Mesenchymal stem cell (in vitro differentiated cells and primary cell): Measurements from ENCODE around the gene ARRDC1.

ENCODE experiments used
- DNase-seq: peaks from one replicate; pipeline ENCODE4 v3.0.0-alpha.2; 2013
- H2AFZ ChIP-seq: one replicate; pipeline ENCODE4 v1.6.1; 2013; ENCODE audit warnings: low read depth, mild to moderate bottlenecking, control low read depth, inconsistent platforms, low read length, moderate library complexity
- H2AK5ac ChIP-seq: 2 replicates; pipeline ENCODE4 v1.6.1; 2013; ENCODE audit warnings: low read length, moderate library complexity, mild to moderate bottlenecking, inconsistent platforms; ENCODE audit not compliant: severe bottlenecking
- H2BK120ac ChIP-seq: one replicate; pipeline ENCODE4 v1.6.1; 2013; ENCODE audit warnings: low read depth, mild to moderate bottlenecking, inconsistent platforms, low read length, moderate library complexity
- H2BK12ac ChIP-seq, 2 experiments: one replicate each; pipeline ENCODE4 v1.6.1; 2013; ENCODE audit warnings: inconsistent platforms in 2 of 2, low read length in 2 of 2, mild to moderate bottlenecking in 2 of 2, moderate library complexity in 2 of 2, control low read depth in 1 of 2
- H2BK15ac ChIP-seq: one replicate; pipeline ENCODE4 v1.6.1; 2013; ENCODE audit warnings: mild to moderate bottlenecking, low read depth, inconsistent platforms; ENCODE audit not compliant: poor library complexity, severe bottlenecking
- H2BK5ac ChIP-seq: 2 replicates; pipeline ENCODE4 v1.6.1; 2013; ENCODE audit warnings: low read depth, mild to moderate bottlenecking, low read length, control low read depth, inconsistent platforms; ENCODE audit not compliant: poor library complexity, severe bottlenecking
- H3K14ac ChIP-seq, 2 experiments: one replicate each; pipeline ENCODE4 v1.6.1; 2013; ENCODE audit warnings: inconsistent platforms in 2 of 2, low read length in 2 of 2, control low read depth in 1 of 2, mild to moderate bottlenecking in 1 of 2, moderate library complexity in 1 of 2
- H3K18ac ChIP-seq, 2 experiments: one replicate each; pipeline ENCODE4 v1.6.1; 2013; ENCODE audit warnings: inconsistent platforms in 2 of 2, low read length in 2 of 2, control low read depth in 1 of 2, low read depth in 1 of 2, mild to moderate bottlenecking in 1 of 2
- H3K23ac ChIP-seq, 2 experiments: one replicate each; pipeline ENCODE4 v1.6.1; 2013; ENCODE audit warnings: inconsistent platforms in 2 of 2, low read length in 2 of 2, mild to moderate bottlenecking in 2 of 2, moderate library complexity in 2 of 2, control low read depth in 1 of 2
- H3K27ac ChIP-seq: 2 replicates; pipeline ENCODE4 v1.5.1; 2013; ENCODE audit warnings: mild to moderate bottlenecking, moderate library complexity, low read length, control low read depth, inconsistent platforms; ENCODE audit not compliant: poor library complexity, severe bottlenecking
- H3K27me3 ChIP-seq, 2 experiments: 2 replicates each; pipeline versions ENCODE4 v1.6.1 to v1.7.0; 2013; ENCODE audit warnings: low read length in 2 of 2, mild to moderate bottlenecking in 2 of 2, moderate library complexity in 2 of 2, control low read depth in 1 of 2, inconsistent platforms in 1 of 2; ENCODE audit not compliant: control insufficient read depth in 1 of 2, insufficient read depth in 1 of 2
- H3K36me3 ChIP-seq, 2 experiments: 2 replicates each; pipeline versions ENCODE4 v1.6.1 to v1.7.0; 2013; ENCODE audit warnings: low read length in 2 of 2, control low read depth in 1 of 2, inconsistent platforms in 1 of 2, low read depth in 1 of 2, mild to moderate bottlenecking in 1 of 2; ENCODE audit not compliant: insufficient read depth in 2 of 2, control insufficient read depth in 1 of 2
- H3K4ac ChIP-seq, 2 experiments: one replicate each; pipeline ENCODE4 v1.6.1; 2013; ENCODE audit warnings: inconsistent platforms in 2 of 2, low read length in 2 of 2, mild to moderate bottlenecking in 2 of 2, moderate library complexity in 2 of 2, control low read depth in 1 of 2, low read depth in 1 of 2
- H3K4me1 ChIP-seq: 2 replicates; pipeline ENCODE4 v1.6.1; 2013; ENCODE audit warnings: low read depth, low read length, control low read depth; ENCODE audit not compliant: control insufficient read depth, insufficient read depth
- H3K4me2 ChIP-seq: 2 replicates; pipeline ENCODE4 v1.6.1; 2013; ENCODE audit warnings: low read length, mild to moderate bottlenecking, inconsistent platforms; ENCODE audit not compliant: poor library complexity, severe bottlenecking
- H3K4me3 ChIP-seq, 2 experiments: 2 replicates each; pipeline versions ENCODE4 v1.5.1 to v1.7.0; 2013; ENCODE audit warnings: low read length in 2 of 2, mild to moderate bottlenecking in 2 of 2, control low read depth in 1 of 2, low read depth in 1 of 2; ENCODE audit not compliant: insufficient read depth in 1 of 2
- H3K79me1 ChIP-seq: replicated peaks from 2 replicates; pipeline ENCODE4 v1.6.1; 2013; ENCODE audit warnings: mild to moderate bottlenecking, control low read depth, low read length, inconsistent platforms; ENCODE audit not compliant: poor library complexity, severe bottlenecking
- H3K9ac ChIP-seq: 2 replicates; pipeline ENCODE4 v1.7.0; 2013; ENCODE audit warnings: mild to moderate bottlenecking, low read length, moderate library complexity
- H3K9me3 ChIP-seq: 2 replicates; pipeline ENCODE4 v1.7.0; 2013; ENCODE audit warnings: mild to moderate bottlenecking, low read length; ENCODE audit not compliant: control insufficient read depth
- H4K8ac ChIP-seq: one replicate; pipeline ENCODE4 v1.6.1; 2013; ENCODE audit warnings: inconsistent platforms, mild to moderate bottlenecking, low read length, moderate library complexity
- H4K91ac ChIP-seq: one replicate; pipeline ENCODE4 v1.6.1; 2013; ENCODE audit warnings: mild to moderate bottlenecking, low read length, inconsistent platforms
- WGBS: methylation state at CpG from one replicate; pipeline ENCODE4 v1.1.7; 2013; ENCODE audit warnings: mixed read lengths; 5-methylcytosine and 5-hydroxymethylcytosine counted together

Gene ARRDC1

DNA sequence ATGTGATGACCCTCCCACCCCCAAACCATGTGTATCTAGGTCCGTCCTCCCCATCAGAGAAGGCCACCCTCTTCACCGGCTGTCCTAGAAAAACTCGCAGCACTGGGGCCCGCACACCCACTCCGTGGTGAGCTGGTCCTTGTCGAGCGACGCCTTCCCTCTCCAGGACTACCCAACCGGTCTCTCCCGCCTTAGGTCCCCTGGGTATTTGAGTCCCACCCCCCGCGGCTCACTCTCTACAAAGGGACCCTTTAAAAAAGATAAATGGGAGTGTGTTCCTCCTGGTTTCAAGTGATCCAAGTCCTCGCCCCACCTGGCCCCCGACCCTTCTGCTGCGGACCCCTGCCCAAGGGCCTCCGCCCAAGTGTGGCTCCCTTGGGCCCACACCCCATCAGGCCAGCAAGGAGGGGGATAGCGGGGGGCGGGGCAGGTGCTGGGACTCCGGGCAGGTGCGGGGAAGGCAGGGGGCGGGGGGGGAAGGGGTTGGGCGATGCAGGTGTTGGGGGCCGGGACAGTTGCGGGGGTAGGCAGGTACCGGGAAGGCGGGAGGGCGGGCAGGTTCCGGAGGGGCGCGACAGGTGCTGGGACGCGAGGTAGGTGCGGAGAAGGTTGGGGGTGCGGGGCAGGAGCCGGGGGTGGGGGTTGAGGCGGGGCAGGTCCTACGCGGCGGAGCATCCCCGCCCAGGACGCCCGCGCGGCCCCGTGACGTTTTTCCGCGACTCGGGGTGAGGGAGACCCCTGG lies 970 bp upstream of the ARRDC1 start:
- Histone ChIP-seq H3K4me3 (peak overlapping the region in 1 of 2 experiments; percentile 63), H2AK5ac (no peak overlapping the region), H3K4ac (no peak overlapping the region), H2BK5ac (no peak overlapping the region), H2BK12ac (no peak overlapping the region), H3K9me3 (no peaks in the 10 kb centered on the region), H3K36me3 (peaks cover 0 to 7% of the 10 kb centered on the region in 2 experiments), H3K4me1 (peaks cover 25% of the 10 kb centered on the region), H3K4me2 (peak overlapping the region; percentile 52), H2BK120ac (no peak overlapping the region), H3K18ac (peak overlapping the region in 1 of 2 experiments; percentile 22), H3K9ac (no peak overlapping the region), H4K91ac (peak overlapping the region; percentile 21), H2BK15ac (no peak overlapping the region), H3K27me3 (no peaks in the 10 kb centered on the region), H3K27ac (no peak overlapping the region), H2AFZ (no peak overlapping the region), H3K14ac (no peak overlapping the region), H3K79me1 (peaks cover 17% of the 10 kb centered on the region), H3K23ac (no peak overlapping the region), H4K8ac (peak overlapping the region; percentile 82)
- 35% methylated on average over 22 of the region's 49 CpGs for WGBS
- no peak for DNase-seq

- 9% methylated on average over 48 of the region's 57 CpGs for WGBS
- Histone ChIP-seq H3K14ac (peak overlapping the region in 1 of 2 experiments; percentile 96), H3K18ac (peak overlapping the region; percentile 80 to 81), H2BK15ac (peak overlapping the region; percentile 15), H3K4me1 (peaks cover 29% of the 10 kb centered on the region), H4K8ac (peak overlapping the region; percentile 38), H2AK5ac (no peak overlapping the region), H3K4me3 (peak overlapping the region; percentile 82 to 83), H2BK5ac (no peak overlapping the region), H3K79me1 (peaks cover 17% of the 10 kb centered on the region), H2AFZ (peak overlapping the region; percentile 75), H3K27ac (no peak overlapping the region), H3K27me3 (no peaks in the 10 kb centered on the region), H3K4ac (peak overlapping the region in 1 of 2 experiments; percentile 94), H2BK120ac (peak overlapping the region; percentile 9), H3K23ac (peak overlapping the region in 1 of 2 experiments; percentile 89), H3K9ac (peak overlapping the region; percentile 78), H3K4me2 (peak overlapping the region; percentile 99), H3K9me3 (no peaks in the 10 kb centered on the region), H2BK12ac (peak overlapping the region in 1 of 2 experiments; percentile 54), H4K91ac (peak overlapping the region; percentile 47), H3K36me3 (peaks cover 0 to 7% of the 10 kb centered on the region in 2 experiments)
- DNase-seq = no peak
Measured at GRCh38 chr9:137606005-137606621, 627 bp downstream of the ARRDC1 start.

DNA sequence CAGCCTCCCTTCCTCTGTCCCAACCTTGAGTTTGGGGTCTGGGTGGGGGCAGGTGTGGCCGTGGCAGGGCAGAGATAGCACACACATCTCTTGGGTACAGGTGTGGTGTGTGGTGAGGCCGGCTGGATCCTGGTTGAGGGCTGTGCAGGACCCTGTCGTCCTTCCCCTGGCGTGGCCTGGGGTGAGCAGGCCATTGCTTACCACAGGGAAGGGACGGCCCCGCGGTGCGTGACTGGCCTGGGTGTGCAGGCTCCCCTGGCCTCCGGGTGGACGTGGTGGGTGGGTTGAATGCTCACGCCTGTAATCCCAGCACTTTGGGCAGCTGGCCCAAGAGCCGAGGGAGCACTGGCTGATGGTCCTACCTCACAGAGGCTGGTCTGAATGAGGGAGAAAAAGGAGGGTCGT lies 1.2 kb downstream of the ARRDC1 start:
- H2AK5ac ChIP-seq = no peak overlapping the region
- WGBS = 85% methylated on average over 12 of the region's 13 CpGs

More for the DNA sequence above, 1.2 kb downstream of the ARRDC1 start:
- Histone ChIP-seq H3K36me3 (peaks cover 0 to 7% of the 10 kb centered on the region in 2 experiments), H3K9me3 (no peaks in the 10 kb centered on the region), H4K91ac (peak overlapping the region; percentile 47), H3K27ac (no peak overlapping the region), H3K27me3 (no peaks in the 10 kb centered on the region), H3K14ac (peak overlapping the region in 1 of 2 experiments; percentile 73), H3K4me2 (peak overlapping the region; percentile 99), H2BK120ac (peak overlapping the region; percentile 9), H3K4me1 (peaks cover 35% of the 10 kb centered on the region), H2AFZ (no peak overlapping the region), H3K4me3 (peak overlapping the region; percentile 82 to 83), H3K4ac (no peak overlapping the region), H2BK12ac (peak overlapping the region in 1 of 2 experiments; percentile 32), H3K79me1 (peaks cover 17% of the 10 kb centered on the region), H4K8ac (peak overlapping the region; percentile 38), H2BK15ac (no peak overlapping the region), H2BK5ac (no peak overlapping the region), H3K23ac (peak overlapping the region in 1 of 2 experiments; percentile 16), H3K18ac (no peak overlapping the region), H3K9ac (peak overlapping the region; percentile 78)
- DNase-seq = no peak
